Astrocyte (in vitro differentiated cells and primary cell): ENCODE results near the gene TBC1D16. TPM values are rescaled to one million over a fixed set of nuclear protein-coding genes. Genes with fewer than 3 reads are reported as not detected.
A peak's percentile ranks its signal among the peaks of the same experiment; 100 is the strongest.

Experiments used
- DNase-seq: peaks from one replicate; pipeline ENCODE4 v3.0.0-alpha.2; 2010; ENCODE audit warnings: low read depth
- FAIRE-seq: peaks from 2 replicates; lab custom pipeline; 2011; peaks lifted over from hg19 to GRCh38; lab: Jason Lieb, UNC
- H2AFZ ChIP-seq: 2 replicates; pipeline ENCODE4 v1.6.0; 2012; ENCODE audit warnings: low read depth, low read length, inconsistent platforms
- H3K27ac ChIP-seq: 2 replicates; pipeline ENCODE4 v1.5.1; 2011; ENCODE audit warnings: low read depth, low read length, inconsistent platforms
- H3K27me3 ChIP-seq: 2 replicates; pipeline ENCODE4 v1.6.0; 2011; ENCODE audit warnings: low read length, inconsistent platforms; ENCODE audit not compliant: insufficient read depth
- H3K36me3 ChIP-seq: 2 replicates; pipeline ENCODE4 v1.5.1; 2011; ENCODE audit warnings: low read length, inconsistent platforms; ENCODE audit not compliant: insufficient read depth
- H3K4me1 ChIP-seq: 2 replicates; pipeline ENCODE4 v1.5.1; 2011; ENCODE audit warnings: low read length, inconsistent platforms; ENCODE audit not compliant: insufficient read depth
- H3K4me2 ChIP-seq: 2 replicates; pipeline ENCODE4 v1.6.0; 2012; ENCODE audit warnings: low read length, inconsistent platforms
- H3K4me3 ChIP-seq: 2 replicates; pipeline ENCODE4 v1.5.1; 2011; ENCODE audit warnings: low read depth, mild to moderate bottlenecking, low read length, inconsistent platforms; ENCODE audit not compliant: insufficient read depth
- H3K79me2 ChIP-seq: 2 replicates; pipeline ENCODE4 v1.6.0; 2012; ENCODE audit warnings: mild to moderate bottlenecking, low read length, inconsistent platforms; ENCODE audit not compliant: insufficient read depth
- H3K9ac ChIP-seq: 2 replicates; pipeline ENCODE4 v1.6.0; 2012; ENCODE audit warnings: mild to moderate bottlenecking, low read length, inconsistent platforms
- H3K9me3 ChIP-seq: 2 replicates; pipeline ENCODE4 v1.5.1; 2012; ENCODE audit warnings: low read depth, mild to moderate bottlenecking, low read length, inconsistent platforms; ENCODE audit not compliant: insufficient read depth
- H4K20me1 ChIP-seq: 2 replicates; pipeline ENCODE4 v1.6.0; 2012; ENCODE audit warnings: low read length, inconsistent platforms; ENCODE audit not compliant: insufficient read depth
- H3K27ac Mint-ChIP-seq: one replicate; pipeline ENCODE4 v1.8.0; 2021; ENCODE audit warnings: mild to moderate bottlenecking, mixed read lengths; ENCODE audit not compliant: unreplicated experiment
- H3K27me3 Mint-ChIP-seq: one replicate; pipeline ENCODE4 v1.8.0; 2021; ENCODE audit warnings: low read depth, mixed read lengths; ENCODE audit not compliant: unreplicated experiment
- H3K36me3 Mint-ChIP-seq: one replicate; pipeline ENCODE4 v1.8.0; 2021; ENCODE audit warnings: low read depth, mixed read lengths; ENCODE audit not compliant: unreplicated experiment
- H3K4me1 Mint-ChIP-seq: one replicate; pipeline ENCODE4 v1.8.0; 2021; ENCODE audit warnings: low read depth, mixed read lengths; ENCODE audit not compliant: unreplicated experiment
- H3K4me3 Mint-ChIP-seq: one replicate; pipeline ENCODE4 v1.8.0; 2021; ENCODE audit warnings: mild to moderate bottlenecking, moderate library complexity, mixed read lengths; ENCODE audit not compliant: unreplicated experiment
- H3K9me3 Mint-ChIP-seq: one replicate; pipeline ENCODE4 v1.8.0; 2021; ENCODE audit warnings: mild to moderate bottlenecking, mixed read lengths; ENCODE audit not compliant: unreplicated experiment
- EZH2 ChIP-seq: IDR thresholded peaks from 2 replicates; pipeline ENCODE4 v1.6.1; 2012; ENCODE audit warnings: mild to moderate bottlenecking, low read length, inconsistent platforms; ENCODE audit not compliant: insufficient read depth
- total RNA-seq: library from RNA; stranded (reverse); gene quantifications from 2 replicates; pipeline ENCODE4 v1.2.1, GENCODE V29; 2021
- TF ChIP-seq, protein P1 (sequence below): IDR thresholded peaks from 2 replicates; pipeline ENCODE4 v1.5.1; 2011; ENCODE audit warnings: low read depth, mild to moderate bottlenecking, inconsistent platforms, low read length, moderate library complexity; ENCODE audit not compliant: insufficient read depth

The TBC1D16 gene
- total RNA-seq, 1 donor from 2014 or later = 37.6 TPM

DNA sequence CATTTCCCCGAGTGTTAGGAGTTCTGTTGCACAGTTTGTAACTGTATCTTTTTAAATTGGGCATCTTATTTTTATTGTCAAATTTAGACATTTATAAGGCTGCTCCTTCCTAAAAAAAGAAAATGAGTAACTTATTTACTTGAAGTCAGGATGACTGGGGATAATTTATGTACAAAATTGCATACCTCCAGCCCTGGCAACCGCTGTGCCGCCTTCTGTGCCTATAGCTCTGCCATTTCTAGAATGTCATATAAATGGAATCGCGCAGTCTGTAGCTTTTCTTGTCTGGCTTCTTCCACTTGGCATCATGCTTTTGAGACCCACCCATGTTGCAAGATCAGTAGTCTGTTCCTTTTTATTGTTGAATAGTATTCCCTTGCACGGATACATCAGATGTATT lies 36.7 kb upstream of the TBC1D16 start:
- Mint-ChIP-seq H3K27me3 (peaks cover 6% of the 10 kb centered on the region), H3K27ac (no peak overlapping the region), H3K9me3 (no peaks in the 10 kb centered on the region), H3K4me3 (no peak overlapping the region), H3K36me3 (peaks cover 3% of the 10 kb centered on the region), H3K4me1 (peaks cover 9% of the 10 kb centered on the region)
- Histone ChIP-seq H3K36me3 (no peaks in the 10 kb centered on the region), H3K9me3 (no peaks in the 10 kb centered on the region), H3K4me3 (no peak overlapping the region), H4K20me1 (no peaks in the 10 kb centered on the region), H3K4me1 (peaks cover 14% of the 10 kb centered on the region), H3K27ac (no peak overlapping the region), H3K4me2 (no peak overlapping the region), H2AFZ (no peak overlapping the region), H3K9ac (no peak overlapping the region), H3K79me2 (no peaks in the 10 kb centered on the region), H3K27me3 (no peaks in the 10 kb centered on the region)
- TF ChIP-seq, protein P1, sequence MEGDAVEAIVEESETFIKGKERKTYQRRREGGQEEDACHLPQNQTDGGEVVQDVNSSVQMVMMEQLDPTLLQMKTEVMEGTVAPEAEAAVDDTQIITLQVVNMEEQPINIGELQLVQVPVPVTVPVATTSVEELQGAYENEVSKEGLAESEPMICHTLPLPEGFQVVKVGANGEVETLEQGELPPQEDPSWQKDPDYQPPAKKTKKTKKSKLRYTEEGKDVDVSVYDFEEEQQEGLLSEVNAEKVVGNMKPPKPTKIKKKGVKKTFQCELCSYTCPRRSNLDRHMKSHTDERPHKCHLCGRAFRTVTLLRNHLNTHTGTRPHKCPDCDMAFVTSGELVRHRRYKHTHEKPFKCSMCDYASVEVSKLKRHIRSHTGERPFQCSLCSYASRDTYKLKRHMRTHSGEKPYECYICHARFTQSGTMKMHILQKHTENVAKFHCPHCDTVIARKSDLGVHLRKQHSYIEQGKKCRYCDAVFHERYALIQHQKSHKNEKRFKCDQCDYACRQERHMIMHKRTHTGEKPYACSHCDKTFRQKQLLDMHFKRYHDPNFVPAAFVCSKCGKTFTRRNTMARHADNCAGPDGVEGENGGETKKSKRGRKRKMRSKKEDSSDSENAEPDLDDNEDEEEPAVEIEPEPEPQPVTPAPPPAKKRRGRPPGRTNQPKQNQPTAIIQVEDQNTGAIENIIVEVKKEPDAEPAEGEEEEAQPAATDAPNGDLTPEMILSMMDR = no peak
- TF ChIP-seq EZH2 = no peak
- no peak for FAIRE-seq
- no peak for DNase-seq

DNA sequence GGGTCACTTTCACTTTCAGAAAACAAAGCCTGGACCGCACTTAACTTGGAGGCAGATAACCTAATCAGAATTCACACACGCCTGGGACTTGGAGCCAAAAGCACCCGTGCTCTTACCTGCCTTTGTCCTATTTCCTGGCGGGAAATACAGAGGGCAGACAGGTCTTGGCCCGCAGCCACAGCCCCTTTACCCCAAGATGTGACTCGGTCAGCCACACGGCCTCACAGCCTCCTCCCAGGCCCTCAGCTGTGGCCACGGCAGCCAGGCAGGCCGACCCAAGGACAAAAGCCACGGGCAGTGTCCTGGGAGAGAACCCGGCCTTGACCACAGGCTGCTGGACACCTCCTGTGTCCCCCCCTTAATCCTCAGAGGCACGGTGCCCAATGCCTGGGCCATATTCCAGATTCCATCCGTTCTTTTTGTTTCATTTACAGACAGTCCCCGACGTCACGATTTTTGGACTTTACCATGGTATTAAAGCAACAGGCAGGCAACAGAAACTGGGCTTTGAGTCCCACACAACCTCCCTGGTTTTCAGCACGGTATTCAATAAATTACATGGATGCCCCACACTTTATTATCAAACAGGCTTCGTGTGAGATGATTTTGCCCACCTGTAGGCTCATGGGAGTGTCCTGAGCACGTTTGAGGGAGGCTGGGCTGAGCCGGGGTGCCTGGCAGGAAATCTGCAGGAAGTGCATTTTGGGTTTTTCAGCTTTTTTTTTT lies 35.6 kb upstream of the TBC1D16 start:
- DNase-seq (peak; percentile 56), FAIRE-seq (no peak)
- Histone ChIP-seq H3K36me3 (no peaks in the 10 kb centered on the region), H2AFZ (peak overlapping the region; percentile 77), H3K79me2 (no peaks in the 10 kb centered on the region), H3K9ac (peak overlapping the region; percentile 57), H3K9me3 (no peaks in the 10 kb centered on the region), H3K4me1 (peaks cover 14% of the 10 kb centered on the region), H3K27ac (no peak overlapping the region), H3K4me2 (peak overlapping the region; percentile 78), H3K4me3 (peak overlapping the region; percentile 11), H4K20me1 (no peaks in the 10 kb centered on the region), H3K27me3 (no peaks in the 10 kb centered on the region)
- Mint-ChIP-seq H3K36me3 (peaks cover 3% of the 10 kb centered on the region), H3K27ac (no peak overlapping the region), H3K4me1 (peaks cover 9% of the 10 kb centered on the region), H3K4me3 (no peak overlapping the region), H3K9me3 (no peaks in the 10 kb centered on the region), H3K27me3 (peaks cover 6% of the 10 kb centered on the region)
- no peak for TF ChIP-seq EZH2
- TF ChIP-seq, protein P1 = no peak
